ENCODE data around the gene NR2F1.
A peak's percentile ranks its signal among the peaks of the same experiment; 100 is the strongest.

The NR2F1 gene

GRCh38 chr5:93599001-93599379, 16.0 kb downstream of the NR2F1 start:
- Histone ChIP-seq H3K9ac (ENCODE audit: insufficient read length) (no peak overlapping the region), H3K27ac (no peak overlapping the region), H3K4me3 (no peak overlapping the region)

GRCh38 chr5:93599399-93600120, 16.5 kb downstream of the NR2F1 start:
- TF ChIP-seq POLR2AphosphoS5 (IDR thresholded peaks at IDR 0.05; ENCODE audit: borderline replicate concordance, low read depth, low read length) (no peak), EZH2 (IDR thresholded peaks at IDR 0.05) (no peak), FOXP2 (optimal IDR thresholded peaks at IDR 0.05; ENCODE audit: control extremely low read depth, extremely low read length, insufficient read depth) (no peak)
- H3K36me3 ChIP-seq (ENCODE audit: insufficient read depth, low read length): peaks cover 3% of the 10 kb centered on the region
- no peak for DNase-seq (ENCODE audit: low read depth, low spot score)
- peak overlapping the region; percentile 46 for H3K9ac ChIP-seq (ENCODE audit: insufficient read length)
- no peak overlapping the region for H3K4me3 ChIP-seq
- H3K9me3 ChIP-seq (ENCODE audit: low read depth, low read length): no peaks in the 10 kb centered on the region
- H3K27ac ChIP-seq: peak overlapping the region; percentile 49; the same call in 1 of the 2 replicates

More at GRCh38 chr5:93599001-93599379, 16.0 kb downstream of the NR2F1 start:
- Histone ChIP-seq H3K36me3 (ENCODE audit: insufficient read depth, low read length) (peaks cover 7% of the 10 kb centered on the region), H3K9me3 (ENCODE audit: low read depth, low read length) (no peaks in the 10 kb centered on the region)
- no peak for DNase-seq (ENCODE audit: low read depth, low spot score)
- TF ChIP-seq POLR2AphosphoS5 (IDR thresholded peaks at IDR 0.05; ENCODE audit: borderline replicate concordance, low read depth, low read length) (no peak), EZH2 (IDR thresholded peaks at IDR 0.05) (no peak), FOXP2 (optimal IDR thresholded peaks at IDR 0.05; ENCODE audit: control extremely low read depth, extremely low read length, insufficient read depth) (no peak)

GRCh38 chr5:93600409-93601070, 17.5 kb downstream of the NR2F1 start:
- Histone ChIP-seq H3K4me3 (peak overlapping the region; percentile 82), H3K27ac (peak overlapping the region; percentile 98), H3K9ac (ENCODE audit: insufficient read length) (peak overlapping the region; percentile 56), H3K9me3 (ENCODE audit: low read depth, low read length) (no peaks in the 10 kb centered on the region), H3K36me3 (ENCODE audit: insufficient read depth, low read length) (no peaks in the 10 kb centered on the region; the same call in 1 of the 2 replicates)
- TF ChIP-seq POLR2AphosphoS5 (IDR thresholded peaks at IDR 0.05; ENCODE audit: borderline replicate concordance, low read depth, low read length): no peak
- TF ChIP-seq EZH2 (IDR thresholded peaks at IDR 0.05): no peak
- DNase-seq (ENCODE audit: low read depth, low spot score): no peak

GRCh38 chr5:93601071-93601801, 18.2 kb downstream of the NR2F1 start:
- H3K27ac ChIP-seq: peak overlapping the region; percentile 98
- peak overlapping the region; percentile 82 for H3K4me3 ChIP-seq
- H3K9ac ChIP-seq (ENCODE audit: insufficient read length): peak overlapping the region; percentile 66

DNA sequence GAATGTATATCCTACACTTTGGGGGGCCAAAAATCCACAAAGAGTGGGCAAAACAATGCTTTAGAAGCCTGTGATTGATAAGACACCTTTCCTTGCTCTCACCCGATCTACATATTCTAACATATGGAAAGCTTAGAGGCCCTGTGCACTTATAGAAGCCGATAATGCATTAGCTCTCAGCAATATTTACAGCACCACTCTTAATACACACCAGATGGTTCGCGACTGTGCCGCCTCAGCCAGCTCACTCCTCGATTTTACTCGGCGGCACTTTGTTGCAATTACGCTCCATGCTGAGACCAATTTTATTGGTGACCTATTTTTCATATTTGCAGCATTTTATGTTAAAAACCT, 18.8 kb downstream of the NR2F1 start:
- H3K27ac ChIP-seq: peak overlapping the region; percentile 98
- no peaks in the 10 kb centered on the region for H3K9me3 ChIP-seq (ENCODE audit: low read depth, low read length)
- H3K36me3 ChIP-seq (ENCODE audit: insufficient read depth, low read length): no peaks in the 10 kb centered on the region
- DNase-seq (ENCODE audit: low read depth, low spot score): peak; percentile 66
- peak overlapping the region; percentile 66 for H3K9ac ChIP-seq (ENCODE audit: insufficient read length)
- TF ChIP-seq EZH2 (IDR thresholded peaks at IDR 0.05) (no peak), FOXP2 (optimal IDR thresholded peaks at IDR 0.05; ENCODE audit: control extremely low read depth, extremely low read length, insufficient read depth) (peak; percentile 70)
- peak overlapping the region; percentile 82 for H3K4me3 ChIP-seq

More at GRCh38 chr5:93601071-93601801, 18.2 kb downstream of the NR2F1 start:
- peak; percentile 80 for DNase-seq (ENCODE audit: low read depth, low spot score)
- Histone ChIP-seq H3K36me3 (ENCODE audit: insufficient read depth, low read length) (no peaks in the 10 kb centered on the region), H3K9me3 (ENCODE audit: low read depth, low read length) (no peaks in the 10 kb centered on the region)
- TF ChIP-seq POLR2AphosphoS5 (IDR thresholded peaks at IDR 0.05; ENCODE audit: borderline replicate concordance, low read depth, low read length) (peak; percentile 43; the same call in 1 of the 2 replicates), EZH2 (IDR thresholded peaks at IDR 0.05) (no peak), FOXP2 (optimal IDR thresholded peaks at IDR 0.05; ENCODE audit: control extremely low read depth, extremely low read length, insufficient read depth) (peak; percentile 30)

DNA sequence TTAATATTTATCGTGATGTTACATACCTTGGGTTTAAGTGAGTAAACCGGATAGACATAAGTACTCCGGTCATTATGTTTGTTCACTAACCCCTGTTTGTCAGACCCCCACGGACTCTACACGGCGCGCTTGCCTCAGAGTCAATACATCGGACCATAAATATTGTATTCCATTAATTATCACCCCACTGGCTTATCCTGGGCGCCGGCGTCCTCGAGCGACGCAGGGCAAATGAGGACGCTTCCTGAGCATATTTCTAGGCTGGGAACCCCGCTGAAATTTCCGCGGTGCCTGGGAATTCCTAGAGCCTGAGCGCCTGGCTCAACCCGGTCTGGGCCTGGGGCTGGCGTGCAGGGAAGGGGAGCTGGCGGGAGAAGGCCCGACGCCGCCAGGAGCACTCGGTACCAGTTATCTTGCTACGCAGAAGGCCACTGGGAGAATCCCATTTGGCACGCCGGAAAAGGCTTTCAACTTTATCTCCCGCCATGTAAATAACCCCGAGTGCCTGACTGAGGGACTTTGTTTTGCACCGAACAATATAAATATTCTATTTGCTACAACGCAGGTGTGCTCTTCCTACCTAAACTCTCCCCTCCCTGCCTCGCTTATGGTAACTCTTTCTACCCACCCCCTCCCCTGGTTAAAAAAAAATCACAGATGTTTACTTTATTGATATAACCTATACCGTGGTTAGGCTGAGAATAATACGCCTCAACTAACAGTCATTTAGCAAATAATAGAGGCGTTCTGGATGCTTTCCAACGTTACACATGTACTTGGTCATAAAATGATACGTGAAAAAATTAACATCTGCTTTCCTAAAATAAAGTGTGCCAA, 19.4 kb downstream of the NR2F1 start:
- H3K9me3 ChIP-seq (ENCODE audit: low read depth, low read length): no peaks in the 10 kb centered on the region
- no peaks in the 10 kb centered on the region for H3K36me3 ChIP-seq (ENCODE audit: insufficient read depth, low read length)
- H3K9ac ChIP-seq (ENCODE audit: insufficient read length): peak overlapping the region; percentile 66
- no peak for DNase-seq (ENCODE audit: low read depth, low spot score)
- peak overlapping the region; percentile 98 for H3K27ac ChIP-seq
- TF ChIP-seq POLR2AphosphoS5 (IDR thresholded peaks at IDR 0.05; ENCODE audit: borderline replicate concordance, low read depth, low read length): no peak
- no peak for TF ChIP-seq EZH2 (IDR thresholded peaks at IDR 0.05)
- no peak for TF ChIP-seq FOXP2 (optimal IDR thresholded peaks at IDR 0.05; ENCODE audit: control extremely low read depth, extremely low read length, insufficient read depth)
- peak overlapping the region; percentile 82 for H3K4me3 ChIP-seq

- Histone ChIP-seq H3K9ac (ENCODE audit: insufficient read length) (peak overlapping the region; percentile 66), H3K36me3 (ENCODE audit: insufficient read depth, low read length) (no peaks in the 10 kb centered on the region), H3K27ac (peak overlapping the region; percentile 98), H3K4me3 (peak overlapping the region; percentile 82), H3K9me3 (ENCODE audit: low read depth, low read length) (no peaks in the 10 kb centered on the region)
- no peak for TF ChIP-seq POLR2AphosphoS5 (IDR thresholded peaks at IDR 0.05; ENCODE audit: borderline replicate concordance, low read depth, low read length)
- TF ChIP-seq FOXP2 (optimal IDR thresholded peaks at IDR 0.05; ENCODE audit: control extremely low read depth, extremely low read length, insufficient read depth): no peak
- TF ChIP-seq EZH2 (IDR thresholded peaks at IDR 0.05): no peak
- no peak for DNase-seq (ENCODE audit: low read depth, low spot score)
Measured at GRCh38 chr5:93603078-93603792, 20.2 kb downstream of the NR2F1 start.
